HEK293T (cell line): Measurements from ENCODE around the gene VENTX.

Experiments used
- CTCF ChIA-PET: fragments of 350-600 bp; formaldehyde crosslinking; extraction: SDS; loops from one replicate; lab custom pipeline; 2021; ENCODE audit warnings: antibody characterized with exemption, inconsistent platforms; lab: Yijun Ruan, JAX
- POLR2A ChIA-PET: fragments of 350-600 bp; formaldehyde crosslinking; extraction: SDS; loops from one replicate; lab custom pipeline; 2020; ENCODE audit warnings: antibody characterized with exemption, inconsistent platforms; lab: Yijun Ruan, JAX
- DNase-seq: peaks from one replicate; pipeline ENCODE4 v3.0.0; 2012; ENCODE audit warnings: mixed read lengths; ENCODE audit errors: extremely low spot score
- ARNT ChIP-seq: fragments of 450-650 bp; IDR thresholded peaks from 2 replicates; pipeline ENCODE4 v1.6.1; 2017; ENCODE audit warnings: mild to moderate bottlenecking
- BHLHE40 ChIP-seq: fragments of 450-650 bp; IDR thresholded peaks from 2 replicates; pipeline ENCODE4 v1.6.1; 2016; ENCODE audit warnings: mild to moderate bottlenecking, moderate library complexity, borderline replicate concordance
- CTBP1 ChIP-seq: fragments of 450-650 bp; IDR thresholded peaks from 2 replicates; pipeline ENCODE4 v1.6.1; 2016; ENCODE audit warnings: borderline replicate concordance
- ELF4 ChIP-seq: fragments of 450-650 bp; IDR thresholded peaks from 2 replicates; pipeline ENCODE4 v1.6.1; 2017; ENCODE audit warnings: antibody characterized with exemption
- FOXA1 ChIP-seq: fragments of 450-650 bp; IDR thresholded peaks from 2 replicates; pipeline ENCODE4 v1.6.1; 2016; ENCODE audit warnings: mild to moderate bottlenecking
- FOXK2 ChIP-seq: fragments of 450-650 bp; IDR thresholded peaks from 2 replicates; pipeline ENCODE4 v1.6.1; 2016; ENCODE audit warnings: mild to moderate bottlenecking
- FOXM1 ChIP-seq: fragments of 450-650 bp; IDR thresholded peaks from 2 replicates; pipeline ENCODE4 v1.6.1; 2017; ENCODE audit warnings: mild to moderate bottlenecking, borderline replicate concordance
- HDGF ChIP-seq: fragments of 450-650 bp; IDR thresholded peaks from 2 replicates; pipeline ENCODE4 v1.6.1; 2017; ENCODE audit warnings: antibody characterized with exemption, borderline replicate concordance
- L3MBTL2 ChIP-seq: fragments of 450-650 bp; conservative IDR thresholded peaks from 2 replicates; pipeline ENCODE4 v1.6.1; 2016; ENCODE audit warnings: mild to moderate bottlenecking
- LEF1 ChIP-seq: fragments of 450-650 bp; IDR thresholded peaks from 2 replicates; pipeline ENCODE4 v1.6.1; 2017; ENCODE audit warnings: mild to moderate bottlenecking, borderline replicate concordance
- NFRKB ChIP-seq: fragments of 450-650 bp; IDR thresholded peaks from 2 replicates; pipeline ENCODE4 v1.6.1; 2016; ENCODE audit warnings: mild to moderate bottlenecking, moderate library complexity
- PKNOX1 ChIP-seq: fragments of 450-650 bp; IDR thresholded peaks from 2 replicates; pipeline ENCODE4 v1.6.1; 2016
- SP1 ChIP-seq: fragments of 450-650 bp; IDR thresholded peaks from 2 replicates; pipeline ENCODE4 v1.6.1; 2017
- SUZ12 ChIP-seq: fragments of 450-650 bp; IDR thresholded peaks from 2 replicates; pipeline ENCODE4 v1.6.1; 2016; ENCODE audit warnings: mild to moderate bottlenecking
- TARDBP ChIP-seq: fragments of 450-650 bp; IDR thresholded peaks from 2 replicates; pipeline ENCODE4 v1.6.1; 2016
- ZNF384 ChIP-seq: fragments of 450-650 bp; IDR thresholded peaks from 2 replicates; pipeline ENCODE4 v1.6.1; 2016

Gene VENTX

DNA sequence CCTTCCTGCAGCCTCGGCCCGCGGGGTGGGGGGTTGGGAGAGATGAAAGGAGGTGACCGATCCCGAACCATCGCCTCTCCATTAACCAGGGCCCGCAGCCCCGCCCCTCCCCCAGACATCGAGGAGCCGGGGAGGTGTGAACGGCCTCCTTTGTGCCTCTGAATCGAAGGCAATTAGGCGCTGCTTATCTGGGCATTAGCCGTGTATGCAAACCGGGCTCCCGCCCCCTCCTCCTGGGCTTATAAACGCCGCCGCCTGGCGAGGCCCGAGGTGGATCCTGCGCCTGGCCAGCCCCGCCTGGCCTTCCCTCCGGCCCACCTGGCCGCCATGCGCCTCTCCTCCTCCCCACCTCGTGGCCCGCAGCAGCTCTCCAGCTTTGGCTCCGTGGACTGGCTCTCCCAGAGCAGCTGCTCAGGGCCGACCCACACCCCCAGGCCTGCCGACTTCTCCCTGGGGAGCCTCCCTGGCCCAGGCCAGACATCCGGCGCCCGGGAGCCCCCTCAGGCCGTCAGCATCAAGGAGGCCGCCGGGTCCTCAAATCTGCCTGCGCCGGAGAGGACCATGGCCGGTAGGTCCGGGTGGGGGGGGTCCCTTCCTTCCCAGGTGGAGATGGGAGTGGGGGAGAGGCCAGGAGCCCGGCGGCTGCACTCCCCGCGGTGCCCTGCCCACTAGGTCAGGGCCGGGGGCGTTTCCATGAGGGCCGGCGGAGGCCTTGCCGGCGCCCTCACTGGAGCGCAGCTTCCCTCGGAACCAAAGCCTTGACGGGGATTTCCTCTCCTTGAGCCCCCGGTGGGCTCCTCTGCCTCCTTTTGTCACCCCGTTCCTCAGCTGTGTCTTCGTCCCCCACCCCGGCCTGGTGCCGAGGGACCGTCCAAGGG lies at the start of gene VENTX:
TSS of gene VENTX (plus strand) at position 268 of the 878 bp plus-strand sequence. CDS start at position 328, 60 bp downstream.
- TF ChIP-seq ELF4: no peak
- TF ChIP-seq BHLHE40: no peak
- no peak for TF ChIP-seq FOXA1
- TF ChIP-seq TARDBP: no peak
- no peak for TF ChIP-seq HDGF
- TF ChIP-seq SP1: no peak
- no peak for TF ChIP-seq LEF1
- no peak for TF ChIP-seq L3MBTL2
- TF ChIP-seq CTBP1: no peak
- TF ChIP-seq NFRKB: no peak
- TF ChIP-seq ZNF384: no peak
- TF ChIP-seq ARNT: no peak
- TF ChIP-seq SUZ12: no peak
- TF ChIP-seq FOXM1: no peak
- no peak for TF ChIP-seq PKNOX1
- POLR2A ChIA-PET: no interaction called here
- CTCF ChIA-PET: no interaction called here
- DNase-seq: no peak

DNA sequence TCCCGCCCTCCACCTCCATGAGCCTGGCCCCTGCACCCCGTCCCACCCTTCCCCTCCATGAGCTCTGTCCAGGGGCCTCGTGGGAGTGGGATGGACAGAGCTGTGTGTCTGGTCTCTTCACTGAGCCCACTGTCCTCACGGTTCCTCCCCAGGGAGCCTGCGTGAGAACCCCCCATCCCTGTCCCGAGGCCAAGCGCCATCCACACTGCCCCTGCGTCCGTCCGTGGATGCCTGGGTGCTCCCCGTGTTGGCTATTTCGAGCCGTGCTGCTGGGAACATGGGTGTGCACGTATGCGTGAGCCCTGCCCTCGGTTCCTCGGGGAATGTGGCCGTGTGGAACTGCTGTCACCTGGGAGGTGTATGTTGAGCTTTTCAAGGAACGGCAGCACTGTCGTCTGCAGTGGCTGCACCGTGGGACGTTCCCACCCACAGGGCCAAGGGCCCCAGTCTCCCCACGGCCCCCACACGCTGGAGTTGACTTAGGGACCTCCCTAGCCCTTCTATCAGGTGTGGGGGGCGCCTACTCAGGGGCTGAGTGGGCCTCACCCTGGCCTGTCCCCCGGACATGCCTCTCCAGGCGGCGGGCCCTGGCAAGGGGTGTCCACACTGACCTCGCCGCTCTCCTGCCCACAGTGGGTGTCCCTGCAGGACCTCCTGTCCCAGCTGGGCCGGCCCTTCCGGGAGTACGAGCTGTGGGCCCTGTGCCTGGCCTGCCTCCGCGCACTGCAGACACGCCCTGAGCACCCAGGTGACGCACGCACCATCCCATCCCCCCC lies 49.6 kb upstream of the VENTX start:
- ChIA-PET POLR2A (no interaction called here), CTCF (no interaction called here)
- no peak for DNase-seq
- TF ChIP-seq FOXM1: no peak
- no peak for TF ChIP-seq SUZ12
- TF ChIP-seq ELF4: no peak
- no peak for TF ChIP-seq FOXA1
- TF ChIP-seq TARDBP: no peak
- no peak for TF ChIP-seq BHLHE40
- no peak for TF ChIP-seq PKNOX1
- TF ChIP-seq HDGF: no peak
- no peak for TF ChIP-seq FOXK2
- TF ChIP-seq CTBP1: no peak
- TF ChIP-seq ZNF384: no peak
- TF ChIP-seq L3MBTL2: no peak
- TF ChIP-seq LEF1: no peak
- TF ChIP-seq SP1: no peak
- TF ChIP-seq ARNT: no peak

DNA sequence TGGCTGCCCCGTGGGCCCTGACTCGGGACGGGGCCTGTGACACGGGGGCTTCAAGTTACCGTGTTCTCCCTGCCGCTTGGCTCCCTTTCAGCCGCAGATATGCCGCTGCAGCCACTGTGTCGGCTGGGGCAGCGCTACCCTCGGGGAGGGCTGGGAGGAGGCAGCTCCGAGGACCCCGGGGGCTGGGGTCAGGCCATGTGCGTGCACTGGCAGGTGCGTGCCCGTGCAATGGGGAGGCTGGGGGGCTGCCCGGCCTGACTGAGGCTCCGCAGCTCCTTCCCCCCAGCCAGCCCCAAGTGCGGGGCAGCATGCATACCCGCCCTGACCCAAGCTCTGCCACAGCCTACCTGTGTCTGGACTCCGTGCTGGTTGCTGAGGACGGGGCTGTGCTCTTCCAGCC lies 48.4 kb upstream of the VENTX start:
- TF ChIP-seq L3MBTL2 (no peak), ELF4 (no peak), ARNT (no peak), SUZ12 (no peak), SP1 (no peak), FOXA1 (no peak), NFRKB (no peak), BHLHE40 (no peak), LEF1 (no peak), PKNOX1 (no peak), FOXK2 (no peak), CTBP1 (no peak), FOXM1 (no peak), TARDBP (no peak), ZNF384 (no peak), HDGF (no peak)
- POLR2A ChIA-PET: no interaction called here
- no peak for DNase-seq
- CTCF ChIA-PET: no interaction called here

- ChIA-PET POLR2A (no interaction called here), CTCF (no interaction called here)
- no peak for TF ChIP-seq CTBP1
- TF ChIP-seq LEF1: no peak
- no peak for TF ChIP-seq TARDBP
- TF ChIP-seq SP1: no peak
- TF ChIP-seq PKNOX1: no peak
- TF ChIP-seq L3MBTL2: no peak
- TF ChIP-seq FOXA1: no peak
- TF ChIP-seq BHLHE40: no peak
- DNase-seq: no peak
Observed at GRCh38 chr10:133189726-133190125, 47.9 kb upstream of the VENTX start.

DNA sequence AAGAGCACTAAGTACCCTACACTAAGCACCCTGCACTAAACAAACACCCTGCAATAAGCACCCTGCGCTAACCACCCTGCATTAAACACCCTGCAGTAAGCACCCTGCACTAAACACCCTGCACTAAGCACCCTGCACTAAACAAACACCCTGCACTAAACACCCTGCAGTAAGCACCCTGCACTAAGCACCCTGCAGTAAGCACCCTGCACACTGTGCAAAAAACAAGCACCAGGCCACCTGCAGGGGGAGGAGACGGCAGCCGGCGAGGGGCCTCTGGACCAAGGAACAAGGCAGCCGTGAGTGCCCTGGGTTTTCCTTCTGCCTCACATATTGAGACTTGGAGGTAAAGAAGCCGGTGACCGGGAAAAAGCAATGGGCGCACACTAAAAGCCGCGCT lies 47.4 kb upstream of the VENTX start:
- ChIA-PET CTCF (no interaction called here), POLR2A (no interaction called here)
- TF ChIP-seq ZNF384: no peak
- no peak for TF ChIP-seq ARNT
- no peak for TF ChIP-seq SUZ12
- TF ChIP-seq HDGF: no peak
- no peak for TF ChIP-seq ELF4
- no peak for TF ChIP-seq NFRKB
- no peak for TF ChIP-seq BHLHE40
- TF ChIP-seq L3MBTL2: no peak
- no peak for TF ChIP-seq LEF1
- no peak for TF ChIP-seq FOXM1
- TF ChIP-seq PKNOX1: no peak
- no peak for TF ChIP-seq FOXA1
- DNase-seq: no peak
